GM18870 (cell line): Measurements from ENCODE around the gene WFS1.

Experiments used
- ATAC-seq: cut with Tn5 transposase; IDR thresholded peaks from one replicate; pipeline ENCODE4 v1.9.1; 2021; ENCODE audit warnings: moderate library complexity; ENCODE audit not compliant: unreplicated experiment

WFS1 gene

DNA sequence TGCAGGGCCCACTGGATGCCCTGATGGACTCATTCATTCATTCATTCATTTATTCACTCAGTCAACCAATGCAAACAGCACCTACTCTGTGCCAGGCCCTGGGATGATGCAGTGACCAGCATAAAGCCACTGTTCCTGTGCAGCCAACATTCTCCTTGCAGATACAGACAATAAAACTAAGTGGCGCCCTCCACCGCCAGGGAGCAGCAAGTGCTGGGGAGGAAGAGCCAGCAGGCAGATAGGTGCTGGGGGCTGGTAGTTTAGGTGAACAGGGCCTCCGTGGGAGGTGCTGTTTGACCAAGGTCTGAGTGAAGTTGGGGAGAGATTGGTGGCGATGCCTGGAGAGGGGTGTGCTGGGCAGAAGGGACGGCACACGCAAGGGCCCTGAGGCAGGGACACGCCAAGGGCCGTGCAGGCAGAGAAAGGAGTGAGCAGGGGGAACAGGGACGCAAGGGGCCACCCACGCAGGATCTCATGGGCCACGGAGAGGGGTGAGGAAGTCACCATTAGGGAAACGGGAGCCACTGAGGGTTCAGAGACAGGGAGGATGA lies 65.5 kb downstream of the WFS1 start:
- ATAC-seq, result no peak

DNA sequence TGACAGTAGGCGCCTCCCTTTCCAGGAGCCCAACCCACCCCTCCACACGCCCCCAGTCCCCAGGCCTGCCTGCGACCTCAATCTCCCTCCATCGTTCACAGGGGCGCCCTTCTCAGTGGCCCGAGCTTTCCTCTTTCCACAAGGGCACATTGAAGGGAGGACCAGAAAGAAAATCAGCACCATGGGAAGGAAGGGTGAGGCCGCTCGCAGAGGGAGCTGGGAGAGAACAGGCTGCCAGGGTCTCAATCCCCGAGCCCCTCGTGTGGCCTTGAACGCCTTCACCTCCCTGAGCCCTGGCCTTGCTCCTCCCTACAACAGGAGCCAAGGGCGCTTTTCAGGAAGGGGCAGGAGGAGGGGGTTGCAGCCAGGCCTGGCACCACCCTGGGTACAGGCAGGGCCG lies 66.5 kb downstream of the WFS1 start:
- ATAC-seq, result no peak

DNA sequence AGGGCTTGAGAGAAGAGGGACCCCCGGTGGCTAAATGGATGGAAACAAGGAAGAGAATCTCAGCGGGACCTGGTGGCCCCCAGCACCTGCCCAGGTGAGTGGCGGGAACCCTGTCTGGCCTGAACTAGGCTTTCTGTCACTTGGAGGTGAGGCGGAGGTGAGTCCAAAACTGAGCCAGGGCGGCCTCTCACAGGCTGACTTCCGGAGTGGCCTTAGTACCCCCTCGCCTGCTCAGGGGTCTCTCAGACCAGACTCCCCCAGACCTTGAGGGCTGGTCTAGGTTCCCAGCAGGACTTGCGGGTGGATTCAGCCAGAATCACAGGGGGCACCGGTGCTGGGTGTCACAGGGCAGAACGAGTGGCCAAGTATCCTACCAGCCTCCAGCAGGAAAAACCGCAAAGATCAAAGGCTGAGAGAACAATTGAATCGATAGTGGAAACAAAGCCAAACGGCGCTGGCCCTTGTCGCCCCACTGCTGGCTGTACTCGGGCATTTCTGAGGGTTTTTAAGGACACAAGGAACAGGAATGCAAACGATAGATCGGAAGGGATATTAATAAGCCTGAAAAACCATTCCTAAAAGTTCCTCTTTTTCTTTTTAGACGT lies 67.8 kb downstream of the WFS1 start:
- ATAC-seq, result no peak

DNA sequence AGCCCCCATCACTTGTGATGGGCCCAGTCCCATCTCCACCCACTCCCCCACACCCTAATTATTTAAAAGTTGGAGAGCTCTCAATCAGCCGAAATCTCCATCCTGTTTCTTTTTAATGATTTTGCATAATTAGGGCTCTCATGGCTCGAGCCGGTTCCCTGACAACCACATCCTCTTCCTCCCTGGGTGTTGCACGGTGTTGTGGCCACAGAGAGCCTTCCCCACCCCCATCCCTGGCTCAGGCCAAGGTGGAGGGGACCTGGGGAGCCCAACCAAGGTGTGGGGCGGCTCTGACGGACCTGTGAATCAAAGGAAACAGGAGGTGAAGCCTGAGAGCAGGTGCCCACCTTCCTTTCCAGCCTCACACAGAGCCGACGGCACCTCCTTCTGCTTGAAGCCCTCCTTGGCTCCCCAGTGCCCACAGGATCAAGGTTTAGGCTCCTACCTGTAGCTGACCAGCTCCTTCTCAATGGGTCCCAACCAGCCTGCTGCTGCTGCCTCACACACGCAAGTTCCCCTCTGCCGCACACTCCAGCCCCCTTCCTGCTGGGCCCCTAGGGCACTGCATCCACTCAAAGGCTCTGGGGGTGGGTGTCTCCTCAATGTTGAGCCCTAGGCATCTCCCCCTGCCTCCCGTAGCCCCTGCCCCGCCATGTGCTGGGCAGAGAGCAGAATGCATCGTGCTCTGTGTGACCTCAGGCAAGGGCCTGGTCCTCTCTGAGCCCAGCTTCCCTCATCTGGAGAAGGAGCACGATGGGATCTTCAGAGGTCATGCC lies 68.7 kb downstream of the WFS1 start:
- ATAC-seq, result no peak

GRCh38 chr4:6338951-6339817 lies 69.5 kb downstream of the WFS1 start:
- ATAC-seq, result no peak

- no peak for ATAC-seq
These were observed 70.3 kb downstream of the WFS1 start for GRCh38 chr4:6339818-6340445.

DNA sequence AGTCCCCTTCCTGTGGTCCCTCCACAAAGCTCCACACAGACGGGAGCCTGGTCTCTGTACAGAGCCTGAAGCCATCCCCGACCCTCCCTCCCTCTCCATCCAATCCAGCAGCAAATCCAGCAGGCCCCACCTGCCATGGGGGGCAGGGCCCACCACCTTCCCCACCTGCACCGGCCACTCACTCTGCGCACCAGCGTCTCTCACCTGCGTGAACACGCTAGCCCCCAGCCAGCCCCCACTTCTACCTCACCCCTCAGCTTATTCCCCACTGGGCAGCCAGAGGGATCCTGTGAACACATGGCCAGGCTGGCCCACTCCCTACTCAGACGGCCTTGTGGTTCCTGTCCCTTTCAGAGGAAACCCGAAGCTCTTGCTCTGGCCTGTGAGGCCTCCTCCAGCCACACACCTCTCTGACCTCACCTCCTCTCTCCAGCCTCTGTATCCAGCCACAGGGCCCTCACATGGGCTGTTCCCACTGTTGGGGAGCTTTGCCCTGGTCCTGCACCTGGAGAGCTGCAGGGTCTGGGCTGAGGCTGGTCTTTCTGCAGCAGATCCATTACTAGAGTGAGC lies 70.9 kb downstream of the WFS1 start:
- ATAC-seq, result no peak

DNA sequence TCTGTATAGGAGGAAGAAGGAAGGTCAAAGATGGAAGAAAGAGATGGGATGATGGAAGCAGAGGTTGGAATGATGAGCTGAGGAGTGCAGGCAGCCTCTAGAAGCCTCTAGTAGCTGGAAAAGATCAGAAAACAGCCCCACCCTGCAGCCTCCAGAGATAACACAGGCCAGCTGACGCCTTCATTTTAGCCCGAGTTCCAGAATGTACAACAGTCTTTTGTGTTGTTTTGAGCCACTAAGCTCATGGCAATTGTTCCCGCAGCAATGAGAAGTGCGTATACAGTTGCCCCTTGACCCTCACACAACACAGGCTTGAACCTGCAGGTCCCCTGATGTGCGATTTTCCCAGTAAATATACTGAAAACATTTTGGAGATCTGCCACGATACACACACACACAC lies 72.0 kb downstream of the WFS1 start:
- ATAC-seq, result no peak

DNA sequence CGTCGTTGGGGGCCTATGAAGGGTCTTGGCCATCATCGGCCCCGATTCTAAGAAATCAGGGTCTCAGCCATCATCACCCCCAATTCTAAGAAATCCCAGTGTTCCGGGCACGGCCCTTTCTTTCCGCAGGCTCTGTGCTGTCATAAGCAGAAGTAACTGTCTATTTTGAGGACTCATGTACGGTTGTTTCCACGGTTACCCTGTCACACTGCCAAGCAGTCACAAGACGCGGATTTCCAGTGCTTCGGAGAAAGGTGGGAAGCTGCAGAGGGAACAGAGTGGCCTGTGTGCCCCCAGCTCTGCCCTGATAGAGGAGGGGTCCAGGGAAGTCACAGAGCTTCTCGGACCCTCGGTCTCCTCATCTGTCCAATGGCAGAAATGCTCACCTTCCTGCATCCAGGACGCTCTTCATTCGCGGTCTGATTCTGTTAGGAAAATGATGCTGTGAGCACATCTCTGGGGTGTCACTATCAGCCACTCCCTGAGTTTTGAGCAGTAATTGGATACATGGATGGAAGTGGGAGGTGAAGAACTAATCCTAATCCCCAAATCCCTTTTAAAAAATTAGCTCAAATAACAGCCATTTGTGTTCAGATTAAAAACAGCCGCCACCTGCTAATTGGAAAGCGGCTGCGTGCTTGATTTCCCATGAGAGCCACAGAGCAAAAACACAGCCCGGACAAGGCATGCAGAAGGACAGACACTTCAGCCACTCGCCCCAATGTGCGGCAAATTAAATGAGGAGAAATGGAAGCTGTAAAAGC lies 73.1 kb downstream of the WFS1 start:
- no peak for ATAC-seq

DNA sequence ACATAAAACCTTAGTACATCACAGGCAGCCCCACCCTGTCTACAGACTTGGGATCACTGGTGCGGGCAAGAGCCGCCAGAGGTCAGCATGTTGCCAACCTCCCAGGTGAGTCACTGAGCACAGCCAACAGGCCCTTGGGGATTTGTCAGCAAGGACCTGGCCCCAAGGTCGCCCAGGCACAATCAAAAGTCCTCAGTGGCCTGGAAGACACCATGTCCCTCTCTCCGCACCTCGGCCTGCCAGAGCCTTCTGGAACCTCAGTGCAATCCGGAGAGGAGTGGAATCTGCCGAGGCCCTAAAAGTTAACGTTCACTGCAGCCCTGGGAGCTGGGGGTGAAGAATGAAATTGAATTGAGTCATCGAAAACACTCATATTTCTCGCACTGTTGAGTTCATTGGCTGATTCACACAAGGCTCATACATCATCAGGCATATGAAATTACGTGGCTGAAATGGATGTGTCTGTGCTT lies 74.3 kb downstream of the WFS1 start:
- ATAC-seq, result no peak

DNA sequence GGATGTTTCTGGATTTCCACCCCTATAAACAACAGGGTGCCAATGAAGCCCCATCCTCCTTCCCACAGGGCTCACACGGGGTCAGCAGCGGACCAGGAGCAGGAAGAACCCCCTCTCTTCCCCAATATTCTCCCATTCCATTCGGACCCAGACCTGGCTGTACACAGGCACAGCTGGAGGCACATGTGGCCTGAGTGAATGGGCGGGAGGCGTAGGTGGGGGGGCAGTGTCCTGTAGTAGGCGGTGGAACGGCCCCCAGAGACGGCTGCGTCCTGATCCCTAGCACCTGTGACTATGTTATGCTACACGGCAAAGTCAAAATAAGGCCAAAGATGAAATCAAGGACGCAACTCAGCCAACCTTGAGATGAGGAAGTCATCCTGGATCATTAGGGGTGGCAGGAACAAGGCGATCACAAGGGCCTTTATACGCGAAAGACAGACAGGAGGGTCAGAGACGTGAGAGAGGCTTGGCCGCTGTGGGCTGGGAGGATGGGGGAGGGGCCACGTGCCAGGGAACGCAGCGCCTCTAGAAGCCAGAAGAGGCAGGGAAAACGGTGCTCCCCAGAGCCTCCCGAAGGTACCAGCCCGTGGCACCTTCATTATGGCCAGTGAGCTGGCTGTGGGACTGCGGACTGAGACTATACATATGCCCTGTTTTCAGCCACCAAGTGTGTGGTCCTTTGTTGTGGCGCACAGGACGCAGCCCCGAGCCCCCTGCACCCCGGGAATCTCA lies 75.6 kb downstream of the WFS1 start:
- ATAC-seq, result no peak

DNA sequence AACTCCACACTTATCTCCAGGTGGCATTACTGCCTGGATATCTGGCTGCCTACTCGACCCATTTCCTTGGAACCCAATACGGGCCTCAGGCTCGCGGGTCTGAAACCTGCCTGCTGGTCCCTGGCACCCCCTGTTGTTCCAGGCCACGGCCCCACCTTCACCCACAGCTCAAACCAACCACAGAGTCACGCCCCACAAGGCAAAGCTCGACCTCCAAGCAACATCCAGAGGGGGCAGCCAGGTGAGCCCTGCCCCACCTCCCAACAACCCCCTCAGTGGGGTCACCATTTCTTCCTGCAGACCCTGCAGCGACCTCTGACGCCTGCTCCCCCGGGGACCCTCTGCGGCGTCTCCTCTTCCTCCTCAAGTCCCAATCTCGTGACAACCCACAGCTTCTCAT lies 76.2 kb downstream of the WFS1 start:
- ATAC-seq, result no peak

DNA sequence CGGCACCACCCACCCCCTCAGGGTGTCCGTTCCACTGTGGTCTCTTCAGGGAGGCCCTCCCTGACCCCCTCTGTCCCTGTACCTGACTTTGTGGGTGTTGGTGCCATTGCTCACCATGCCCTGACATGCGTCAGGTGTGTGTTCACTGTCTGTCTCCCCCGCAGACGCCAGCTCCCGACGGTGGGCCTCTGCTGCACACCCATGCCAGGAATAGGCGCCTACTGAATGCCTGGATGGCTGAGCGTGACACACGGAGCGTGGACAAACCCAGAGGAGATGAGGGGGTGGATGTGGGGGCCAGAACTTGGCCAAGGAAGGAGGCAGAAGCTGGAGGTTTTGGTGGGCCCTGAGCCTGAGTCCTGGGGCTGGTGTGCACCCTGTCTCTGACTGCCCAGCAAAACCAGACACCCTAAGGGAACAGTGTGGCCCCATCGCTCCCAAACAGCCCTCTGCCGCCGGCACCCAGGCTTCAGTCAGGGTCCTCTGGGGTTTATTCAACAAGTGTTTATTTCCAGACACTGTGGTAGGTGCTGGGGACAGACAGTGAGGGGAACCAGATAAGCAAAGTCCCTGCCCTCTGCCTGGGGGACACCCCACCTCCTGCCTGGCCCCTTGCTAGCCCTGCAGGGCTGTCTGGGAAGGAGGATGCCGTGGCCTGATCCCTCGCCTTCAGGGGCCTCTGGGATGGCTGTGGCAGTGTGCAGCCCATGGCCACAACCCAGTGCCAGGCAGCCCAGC lies 76.9 kb downstream of the WFS1 start:
- no peak for ATAC-seq

GRCh38 chr4:6347511-6348045 lies 77.9 kb downstream of the WFS1 start:
- ATAC-seq, result no peak

- ATAC-seq, result no peak
These were observed 78.8 kb downstream of the WFS1 start for GRCh38 chr4:6348408-6348807.

- no peak for ATAC-seq
These were observed 80.4 kb downstream of the WFS1 start for GRCh38 chr4:6349896-6350603.

DNA sequence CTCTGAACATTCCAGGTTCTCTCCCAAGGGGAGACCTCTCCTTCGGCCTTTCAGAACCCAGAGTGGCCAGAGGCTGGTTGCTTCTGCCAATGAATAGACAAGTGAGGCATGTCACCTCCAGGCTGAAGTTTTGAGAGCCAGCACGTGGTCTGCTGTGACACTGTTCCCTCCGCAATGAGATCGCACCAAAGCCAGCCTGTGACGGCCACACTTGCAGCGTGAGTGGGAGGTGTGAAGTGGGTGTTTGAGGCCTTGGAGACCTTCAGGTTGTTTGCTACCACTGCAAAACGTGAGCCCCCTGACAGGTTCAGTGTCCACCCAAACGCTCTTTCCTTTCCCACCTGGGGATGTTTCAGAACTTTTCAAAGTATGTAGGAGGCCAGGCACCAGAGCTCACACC lies 81.0 kb downstream of the WFS1 start:
- no peak for ATAC-seq
